A673 (cell line): ENCODE measurements around the gene IDE.

ENCODE experiments used
- CTCF ChIP-seq: fragments of 300-800, 200-600 bp; sonication (generic); conservative IDR thresholded peaks from 2 replicates; pipeline ENCODE4 v1.5.1; 2017; ENCODE audit warnings: low read depth, mild to moderate bottlenecking, antibody characterized with exemption, low read length, moderate library complexity, mixed read lengths
- EZH2 ChIP-seq: fragments of 200-600 bp; sonication (generic); IDR thresholded peaks from 2 replicates; pipeline ENCODE4 v1.6.1; 2017; ENCODE audit warnings: borderline replicate concordance, low read depth, mild to moderate bottlenecking, mixed read lengths, antibody characterized with exemption, low read length; ENCODE audit not compliant: poor library complexity, severe bottlenecking

- no peak for TF ChIP-seq EZH2
- TF ChIP-seq CTCF = no peak
Measured at GRCh38 chr10:92508866-92509265, 65.0 kb downstream of the IDE start.
